HepG2 (cell line): ENCODE measurements around the gene CHSY3. TPM values are rescaled to one million over a fixed set of nuclear protein-coding genes. Genes with fewer than 3 reads are reported as not detected.

ENCODE experiments used
- EED ChIP-seq: sonication (generic); formaldehyde crosslinking; IDR thresholded peaks from 2 replicates; pipeline ENCODE4 v1.5.0; 2020; ENCODE audit warnings: mild to moderate bottlenecking, missing genetic modification reagents
- IRF2 ChIP-seq: IDR thresholded peaks from 2 replicates; pipeline ENCODE4 v1.6.1; 2018; ENCODE audit warnings: missing genetic modification reagents, missing compliant biosample characterization
- SATB2 ChIP-seq: sonication (generic); formaldehyde crosslinking; IDR thresholded peaks from 2 replicates; pipeline ENCODE4 v1.5.0; 2020; ENCODE audit warnings: missing genetic modification reagents
- SRSF1 ChIP-seq: fragments of 200-400 bp; formaldehyde crosslinking; optimal IDR thresholded peaks from 2 replicates; pipeline ENCODE3; 2017; ENCODE audit warnings: mild to moderate bottlenecking, low read depth, low read length, moderate library complexity
- ZNF335 ChIP-seq: sonication (generic); formaldehyde crosslinking; IDR thresholded peaks from 2 replicates; pipeline ENCODE4 v1.4.0; 2020; ENCODE audit warnings: missing genetic modification reagents
- ZNF569 ChIP-seq: sonication (generic); formaldehyde crosslinking; IDR thresholded peaks from 2 replicates; pipeline ENCODE4 v1.5.0; 2020; ENCODE audit warnings: mild to moderate bottlenecking, missing genetic modification reagents, moderate library complexity, borderline replicate concordance
- polyA plus RNA-seq, 8 experiments: library from polyadenylated mRNA; depleted of rRNA in 3 of 8; stranded (reverse) in 7 of 8; unstranded in 1 of 8; fragments of >200 nt; fragmentation: Illumina TruSeq in 4 of 8; extraction: Trizol in 4 of 8; gene quantifications; 2 replicates each; pipeline versions ENCODE4 v1.2.1 to v1.2.3, GENCODE V29; 2011 to 2016; ENCODE audit warnings: low read depth in 4 of 8, missing spikeins in 1 of 8, mixed read lengths in 1 of 8; ENCODE audit not compliant: insufficient read depth in 1 of 8
- total RNA-seq, 5 experiments: library from RNA; depleted of rRNA; stranded (reverse); fragments of >200 nt; fragmentation: Illumina TruSeq; extraction: Trizol; gene quantifications; 2 replicates each; pipeline ENCODE4 v1.2.3, GENCODE V29; 2016; ENCODE audit warnings: low read depth in 1 of 5
- TF ChIP-seq, protein P1 (sequence below): sonication (generic); formaldehyde crosslinking; IDR thresholded peaks from 2 replicates; pipeline ENCODE4 v1.4.0; 2020; ENCODE audit warnings: mild to moderate bottlenecking, missing genetic modification reagents
- TF ChIP-seq, protein P2 (sequence below): sonication (generic); formaldehyde crosslinking; IDR thresholded peaks from 2 replicates; pipeline ENCODE4 v1.4.0; 2020; ENCODE audit warnings: missing genetic modification reagents
- TF ChIP-seq, protein P3 (sequence below): IDR thresholded peaks from 2 replicates; pipeline ENCODE4 v1.6.1; 2018; ENCODE audit warnings: missing genetic modification reagents

The CHSY3 gene
- total and polyA plus RNA-seq, 2 of the 13 experiments (the other 11 are each of a cell fraction or from before 2014, with no cell fraction given): 0.26 to 4.1 TPM

DNA sequence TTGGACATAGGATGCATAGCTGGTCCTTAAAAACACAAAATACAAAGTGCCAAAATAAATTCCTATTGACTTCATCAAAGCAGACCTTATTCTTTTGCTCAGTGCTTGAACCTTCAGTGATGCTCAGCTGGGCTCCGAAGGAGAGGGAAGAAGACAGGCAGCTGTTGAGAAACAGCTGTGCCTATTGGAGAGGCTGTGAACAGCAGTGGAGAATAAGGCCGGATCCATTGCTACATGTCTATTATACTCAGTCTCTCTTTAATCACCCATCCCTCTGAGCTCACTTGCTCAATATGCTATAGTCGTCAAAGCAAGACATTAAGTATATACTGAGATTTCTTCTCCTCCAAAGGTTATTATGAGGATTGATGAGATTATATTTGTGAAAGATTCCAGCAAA is 174.4 kb downstream of the CHSY3 start (continued):
- TF ChIP-seq SATB2 (CRISPR knock-in tag): no peak
- TF ChIP-seq, protein P1, sequence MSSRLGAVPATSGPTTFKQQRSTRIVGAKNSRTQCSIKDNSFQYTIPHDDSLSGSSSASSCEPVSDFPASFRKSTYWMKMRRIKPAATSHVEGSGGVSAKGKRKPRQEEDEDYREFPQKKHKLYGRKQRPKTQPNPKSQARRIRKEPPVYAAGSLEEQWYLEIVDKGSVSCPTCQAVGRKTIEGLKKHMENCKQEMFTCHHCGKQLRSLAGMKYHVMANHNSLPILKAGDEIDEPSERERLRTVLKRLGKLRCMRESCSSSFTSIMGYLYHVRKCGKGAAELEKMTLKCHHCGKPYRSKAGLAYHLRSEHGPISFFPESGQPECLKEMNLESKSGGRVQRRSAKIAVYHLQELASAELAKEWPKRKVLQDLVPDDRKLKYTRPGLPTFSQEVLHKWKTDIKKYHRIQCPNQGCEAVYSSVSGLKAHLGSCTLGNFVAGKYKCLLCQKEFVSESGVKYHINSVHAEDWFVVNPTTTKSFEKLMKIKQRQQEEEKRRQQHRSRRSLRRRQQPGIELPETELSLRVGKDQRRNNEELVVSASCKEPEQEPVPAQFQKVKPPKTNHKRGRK: no peak
- TF ChIP-seq, protein P2, sequence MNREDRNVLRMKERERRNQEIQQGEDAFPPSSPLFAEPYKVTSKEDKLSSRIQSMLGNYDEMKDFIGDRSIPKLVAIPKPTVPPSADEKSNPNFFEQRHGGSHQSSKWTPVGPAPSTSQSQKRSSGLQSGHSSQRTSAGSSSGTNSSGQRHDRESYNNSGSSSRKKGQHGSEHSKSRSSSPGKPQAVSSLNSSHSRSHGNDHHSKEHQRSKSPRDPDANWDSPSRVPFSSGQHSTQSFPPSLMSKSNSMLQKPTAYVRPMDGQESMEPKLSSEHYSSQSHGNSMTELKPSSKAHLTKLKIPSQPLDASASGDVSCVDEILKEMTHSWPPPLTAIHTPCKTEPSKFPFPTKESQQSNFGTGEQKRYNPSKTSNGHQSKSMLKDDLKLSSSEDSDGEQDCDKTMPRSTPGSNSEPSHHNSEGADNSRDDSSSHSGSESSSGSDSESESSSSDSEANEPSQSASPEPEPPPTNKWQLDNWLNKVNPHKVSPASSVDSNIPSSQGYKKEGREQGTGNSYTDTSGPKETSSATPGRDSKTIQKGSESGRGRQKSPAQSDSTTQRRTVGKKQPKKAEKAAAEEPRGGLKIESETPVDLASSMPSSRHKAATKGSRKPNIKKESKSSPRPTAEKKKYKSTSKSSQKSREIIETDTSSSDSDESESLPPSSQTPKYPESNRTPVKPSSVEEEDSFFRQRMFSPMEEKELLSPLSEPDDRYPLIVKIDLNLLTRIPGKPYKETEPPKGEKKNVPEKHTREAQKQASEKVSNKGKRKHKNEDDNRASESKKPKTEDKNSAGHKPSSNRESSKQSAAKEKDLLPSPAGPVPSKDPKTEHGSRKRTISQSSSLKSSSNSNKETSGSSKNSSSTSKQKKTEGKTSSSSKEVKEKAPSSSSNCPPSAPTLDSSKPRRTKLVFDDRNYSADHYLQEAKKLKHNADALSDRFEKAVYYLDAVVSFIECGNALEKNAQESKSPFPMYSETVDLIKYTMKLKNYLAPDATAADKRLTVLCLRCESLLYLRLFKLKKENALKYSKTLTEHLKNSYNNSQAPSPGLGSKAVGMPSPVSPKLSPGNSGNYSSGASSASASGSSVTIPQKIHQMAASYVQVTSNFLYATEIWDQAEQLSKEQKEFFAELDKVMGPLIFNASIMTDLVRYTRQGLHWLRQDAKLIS (CRISPR knock-in tag): no peak
- no peak for TF ChIP-seq IRF2 (CRISPR knock-in tag)
- no peak for TF ChIP-seq ZNF335 (CRISPR knock-in tag)
- no peak for TF ChIP-seq ZNF569 (CRISPR knock-in tag)
- TF ChIP-seq EED (CRISPR knock-in tag): no peak
- no peak for TF ChIP-seq SRSF1
- TF ChIP-seq, protein P3, sequence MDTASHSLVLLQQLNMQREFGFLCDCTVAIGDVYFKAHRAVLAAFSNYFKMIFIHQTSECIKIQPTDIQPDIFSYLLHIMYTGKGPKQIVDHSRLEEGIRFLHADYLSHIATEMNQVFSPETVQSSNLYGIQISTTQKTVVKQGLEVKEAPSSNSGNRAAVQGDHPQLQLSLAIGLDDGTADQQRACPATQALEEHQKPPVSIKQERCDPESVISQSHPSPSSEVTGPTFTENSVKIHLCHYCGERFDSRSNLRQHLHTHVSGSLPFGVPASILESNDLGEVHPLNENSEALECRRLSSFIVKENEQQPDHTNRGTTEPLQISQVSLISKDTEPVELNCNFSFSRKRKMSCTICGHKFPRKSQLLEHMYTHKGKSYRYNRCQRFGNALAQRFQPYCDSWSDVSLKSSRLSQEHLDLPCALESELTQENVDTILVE (CRISPR knock-in tag): no peak
